Activated CD4-positive, alpha-beta memory T cell treated with anti-CD3 and anti-CD28 coated beads, Interleukin-2, amount 10 ng/mL, durations not matched to agents 7 days and 5 days (primary cell): ENCODE results near the gene TBC1D12. TPM values are rescaled to one million over a fixed set of nuclear protein-coding genes. Genes with fewer than 3 reads are reported as not detected.
"Not testable (repeated sequence)": the region's sequence is repeated elsewhere in the genome, so short reads cannot be mapped to it uniquely, and the experiment has no call there.

ENCODE experiments used
- CTCF ChIA-PET: fragments of 350-600 bp; sonication (Branson Sonifier 250); formaldehyde crosslinking; loops from one replicate; lab custom pipeline; 2021; ENCODE audit warnings: antibody characterized with exemption, inconsistent platforms; lab: Charles Lee
- POLR2A ChIA-PET: fragments of 350-600 bp; sonication (Branson Sonifier 250); formaldehyde crosslinking; loops from one replicate; lab custom pipeline; 2021; ENCODE audit warnings: antibody characterized with exemption; lab: Charles Lee
- DNase-seq: peaks from one replicate; pipeline ENCODE4 v3.0.0-alpha.2; 2020
- H3K27ac Mint-ChIP-seq: one replicate; pipeline ENCODE4 v1.8.0; 2021; ENCODE audit warnings: mild to moderate bottlenecking, mixed read lengths
- H3K27me3 Mint-ChIP-seq: one replicate; pipeline ENCODE4 v1.8.0; 2021; ENCODE audit warnings: mixed read lengths
- H3K36me3 Mint-ChIP-seq: one replicate; pipeline ENCODE4 v1.8.0; 2021; ENCODE audit warnings: low read depth, mixed read lengths
- H3K4me1 Mint-ChIP-seq: one replicate; pipeline ENCODE4 v1.8.0; 2021; ENCODE audit warnings: mixed read lengths
- H3K4me3 Mint-ChIP-seq: one replicate; pipeline ENCODE4 v1.8.0; 2021; ENCODE audit warnings: mild to moderate bottlenecking, mixed read lengths
- H3K9me3 Mint-ChIP-seq: one replicate; pipeline ENCODE4 v1.8.0; 2021; ENCODE audit warnings: mixed read lengths
- total RNA-seq, 2 experiments: library from RNA; stranded (reverse); gene quantifications; one replicate each; pipeline ENCODE4 v1.2.3, GENCODE V29; 2021

TBC1D12 gene
- total RNA-seq, 2 experiments from 2014 or later: 0.28 to 0.30 TPM

GRCh38 chr10:94487575-94487974, 85.2 kb downstream of the TBC1D12 start:
- no peak overlapping the region for H3K4me3 Mint-ChIP-seq
- H3K27ac Mint-ChIP-seq: no peak overlapping the region
- DNase-seq: no peak
- H3K4me1 Mint-ChIP-seq: no peaks in the 10 kb centered on the region
- H3K36me3 Mint-ChIP-seq: no peaks in the 10 kb centered on the region
- ChIA-PET POLR2A (no interaction called here), CTCF (interaction anchor here (1.6 kb wide), 1 partner anchor 19 kb away, joined by 3 read pairs; no protein-coding TSS in a partner anchor)
- peaks cover 10% of the 10 kb centered on the region for H3K27me3 Mint-ChIP-seq
- H3K9me3 Mint-ChIP-seq: no peaks in the 10 kb centered on the region

DNA sequence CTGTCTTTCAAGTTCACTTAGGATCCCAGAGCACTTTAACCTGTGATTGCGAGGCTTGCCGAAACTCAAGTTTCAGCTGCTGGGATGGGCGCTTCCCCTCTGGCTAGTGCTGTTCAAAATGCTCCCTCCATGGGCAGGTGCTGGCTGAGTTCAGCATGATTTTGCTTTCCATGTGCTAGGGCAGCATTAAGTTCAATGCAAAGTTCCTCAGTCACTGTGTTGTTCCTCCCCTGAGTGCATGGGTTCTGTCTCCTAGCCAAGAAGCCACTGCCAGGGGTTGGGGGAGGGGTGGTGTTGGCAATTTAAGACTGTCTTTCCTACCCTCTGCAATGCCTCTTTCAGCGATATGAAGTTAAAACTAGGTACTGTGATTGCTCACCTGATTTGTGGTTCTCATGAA, 86.8 kb downstream of the TBC1D12 start:
- CTCF ChIA-PET: no interaction called here
- H3K36me3 Mint-ChIP-seq: no peaks in the 10 kb centered on the region
- H3K27me3 Mint-ChIP-seq: peaks cover 6% of the 10 kb centered on the region
- no peak for DNase-seq
- H3K9me3 Mint-ChIP-seq: no peaks in the 10 kb centered on the region
- POLR2A ChIA-PET: no interaction called here
- H3K27ac Mint-ChIP-seq: no peak overlapping the region
- no peaks in the 10 kb centered on the region for H3K4me1 Mint-ChIP-seq
- H3K4me3 Mint-ChIP-seq: no peak overlapping the region

GRCh38 chr10:94489976-94490788, 87.8 kb downstream of the TBC1D12 start:
- Mint-ChIP-seq H3K4me3 (no peak overlapping the region), H3K27me3 (peaks cover 6% of the 10 kb centered on the region), H3K4me1 (no peaks in the 10 kb centered on the region), H3K9me3 (no peaks in the 10 kb centered on the region), H3K36me3 (no peaks in the 10 kb centered on the region), H3K27ac (no peak overlapping the region)
- DNase-seq: no peak
- CTCF ChIA-PET: no interaction called here
- POLR2A ChIA-PET: interaction anchor here (0.6 kb wide), 1 partner anchor 194 kb away, joined by 3 read pairs; no protein-coding TSS in a partner anchor

GRCh38 chr10:94490789-94491039, 88.4 kb downstream of the TBC1D12 start:
- POLR2A ChIA-PET: interaction anchor here (0.6 kb wide), 1 partner anchor 194 kb away, joined by 3 read pairs; no protein-coding TSS in a partner anchor
- no peak overlapping the region for H3K4me3 Mint-ChIP-seq
- no peak overlapping the region for H3K27ac Mint-ChIP-seq
- H3K27me3 Mint-ChIP-seq: peaks cover 2% of the 10 kb centered on the region
- no peak for DNase-seq
- H3K9me3 Mint-ChIP-seq: no peaks in the 10 kb centered on the region
- H3K36me3 Mint-ChIP-seq: no peaks in the 10 kb centered on the region
- CTCF ChIA-PET: no interaction called here
- H3K4me1 Mint-ChIP-seq: no peaks in the 10 kb centered on the region

GRCh38 chr10:94493463-94493862, 91.1 kb downstream of the TBC1D12 start:
- no peak overlapping the region for H3K4me3 Mint-ChIP-seq
- no peaks in the 10 kb centered on the region for H3K36me3 Mint-ChIP-seq
- no peak for DNase-seq
- no peaks in the 10 kb centered on the region for H3K27me3 Mint-ChIP-seq
- ChIA-PET POLR2A (no interaction called here), CTCF (no interaction called here)
- H3K4me1 Mint-ChIP-seq: peaks cover 3% of the 10 kb centered on the region
- no peaks in the 10 kb centered on the region for H3K9me3 Mint-ChIP-seq
- H3K27ac Mint-ChIP-seq: no peak overlapping the region

- DNase-seq: no peak
- H3K4me1 Mint-ChIP-seq: peaks cover 3% of the 10 kb centered on the region
- no peak overlapping the region for H3K27ac Mint-ChIP-seq
- H3K27me3 Mint-ChIP-seq: no peaks in the 10 kb centered on the region
- ChIA-PET CTCF (no interaction called here), POLR2A (no interaction called here)
- no peaks in the 10 kb centered on the region for H3K9me3 Mint-ChIP-seq
- H3K4me3 Mint-ChIP-seq: no peak overlapping the region
- H3K36me3 Mint-ChIP-seq: no peaks in the 10 kb centered on the region
Measured at GRCh38 chr10:94496010-94496409, 93.7 kb downstream of the TBC1D12 start.

DNA sequence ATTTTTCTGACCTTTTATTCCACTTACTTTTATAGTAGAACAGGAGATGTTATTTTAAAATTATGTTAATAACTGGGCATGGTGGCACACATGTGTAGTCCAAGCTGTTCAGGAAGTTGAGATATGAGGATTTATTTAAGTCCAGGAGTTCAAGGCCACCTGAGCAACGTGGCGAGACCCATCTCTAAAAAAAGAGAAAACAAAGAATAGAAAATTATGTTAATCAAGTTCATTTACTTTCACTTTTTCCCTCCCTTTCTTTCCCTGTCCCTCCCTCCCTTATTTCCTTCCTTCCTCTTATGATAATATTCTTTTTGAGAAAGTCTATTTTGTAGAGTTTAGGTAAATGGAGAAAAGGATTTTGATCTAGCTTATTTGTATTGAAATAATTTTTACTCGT, 94.3 kb downstream of the TBC1D12 start:
- ChIA-PET CTCF (no interaction called here), POLR2A (no interaction called here)
- H3K36me3 Mint-ChIP-seq: no peaks in the 10 kb centered on the region
- no peak overlapping the region for H3K4me3 Mint-ChIP-seq
- peaks cover 3% of the 10 kb centered on the region for H3K4me1 Mint-ChIP-seq
- H3K9me3 Mint-ChIP-seq: no peaks in the 10 kb centered on the region
- H3K27ac Mint-ChIP-seq: no peak overlapping the region
- DNase-seq: no peak
- no peaks in the 10 kb centered on the region for H3K27me3 Mint-ChIP-seq

DNA sequence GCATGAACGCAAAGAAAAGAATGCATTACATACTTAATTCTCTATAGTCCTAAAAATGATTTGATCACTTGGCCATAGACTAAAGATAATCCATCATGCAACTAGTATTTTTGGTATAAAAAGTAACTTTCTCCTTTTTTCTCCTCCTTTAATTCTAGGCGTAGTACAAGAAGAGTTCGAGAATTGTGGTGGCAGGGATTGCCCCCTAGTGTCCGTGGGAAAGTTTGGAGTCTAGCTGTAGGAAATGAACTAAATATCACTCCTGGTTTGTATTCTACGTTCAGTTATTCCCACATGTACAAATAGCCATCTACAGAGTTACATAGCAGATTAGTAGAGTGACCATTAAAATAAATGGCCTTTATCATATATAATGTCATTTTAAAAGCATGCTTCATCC, 97.7 kb downstream of the TBC1D12 start:
- ChIA-PET POLR2A (no interaction called here), CTCF (no interaction called here)
- Mint-ChIP-seq H3K9me3 (no peaks in the 10 kb centered on the region), H3K4me1 (peaks cover 3% of the 10 kb centered on the region), H3K27me3 (no peaks in the 10 kb centered on the region), H3K27ac (no peak overlapping the region), H3K36me3 (no peaks in the 10 kb centered on the region), H3K4me3 (no peak overlapping the region)
- no peak for DNase-seq

DNA sequence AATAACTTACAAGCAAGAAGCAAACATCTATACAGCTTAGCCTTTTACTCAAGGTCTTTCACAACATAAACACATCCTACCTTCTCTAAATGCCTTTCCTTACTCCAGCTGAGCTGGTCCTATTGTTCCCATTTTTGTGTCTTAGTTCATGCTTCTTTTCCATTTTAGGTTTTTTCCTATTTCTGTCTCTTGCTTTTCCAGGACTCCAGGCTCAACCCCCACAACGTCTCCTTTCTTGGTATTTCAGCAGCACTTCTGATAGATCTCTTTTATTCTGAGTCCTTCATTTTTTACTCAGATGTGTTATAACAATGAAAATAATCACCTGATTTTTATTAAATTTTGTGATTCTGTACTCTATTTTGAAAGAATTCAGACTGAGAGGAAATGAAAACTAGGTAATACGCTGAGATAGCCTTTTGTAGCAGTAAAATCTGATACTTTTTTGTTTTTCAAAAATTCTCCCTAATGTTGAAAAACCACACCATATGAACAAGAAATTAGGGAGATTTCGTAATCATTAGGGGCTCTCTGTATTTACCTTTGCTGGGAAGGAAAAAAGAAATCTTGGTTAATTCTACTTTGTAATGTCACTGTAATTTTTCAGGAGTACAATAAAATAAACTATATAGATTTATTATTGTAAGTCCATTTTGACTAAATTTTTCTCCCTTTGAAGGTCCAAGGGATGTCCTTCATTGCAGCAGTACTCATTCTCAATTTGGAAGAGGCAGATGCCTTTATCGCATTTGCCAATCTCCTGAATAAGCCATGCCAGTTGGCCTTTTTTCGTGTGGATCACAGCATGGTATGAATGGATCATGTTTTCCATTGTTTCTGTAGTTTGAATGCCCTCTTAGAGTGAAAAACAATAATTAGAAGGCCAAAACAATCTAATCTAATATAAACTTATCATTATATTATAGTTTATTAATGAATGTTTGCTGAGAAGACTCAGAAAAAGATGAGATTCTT, 119.2 kb downstream of the TBC1D12 start:
- Mint-ChIP-seq H3K27ac (no peak overlapping the region), H3K4me1 (no peaks in the 10 kb centered on the region)
- CTCF ChIA-PET: interaction anchor here (0.7 kb wide), 1 partner anchor 201 kb away, joined by 4 read pairs; no protein-coding TSS in a partner anchor

DNA sequence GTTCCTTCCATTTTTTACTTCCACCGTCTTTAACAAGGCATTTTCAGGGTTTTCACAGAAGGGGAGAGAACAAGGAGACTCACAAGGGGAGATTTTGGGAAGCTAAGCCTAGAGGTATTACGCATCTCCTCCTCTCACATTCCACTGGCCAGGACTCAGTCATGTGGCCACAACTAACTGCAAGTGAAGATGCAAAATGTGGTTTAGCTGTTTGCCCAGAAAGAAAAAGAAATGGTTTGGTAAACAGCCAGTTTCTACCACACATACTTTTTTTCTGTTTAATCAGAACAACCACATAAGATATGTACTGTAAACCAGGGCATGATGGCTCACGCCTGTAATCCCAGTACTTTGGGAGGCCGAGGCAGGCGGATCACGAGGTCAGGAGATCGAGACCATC, 121.8 kb downstream of the TBC1D12 start:
- H3K36me3 Mint-ChIP-seq: no peaks in the 10 kb centered on the region
- no peak overlapping the region for H3K27ac Mint-ChIP-seq
- H3K9me3 Mint-ChIP-seq: no peaks in the 10 kb centered on the region
- ChIA-PET CTCF (no interaction called here), POLR2A (no interaction called here)
- H3K4me3 Mint-ChIP-seq: no peak overlapping the region
- H3K27me3 Mint-ChIP-seq: peaks cover 13% of the 10 kb centered on the region
- no peaks in the 10 kb centered on the region for H3K4me1 Mint-ChIP-seq
- no peak for DNase-seq

More for the DNA sequence above, 119.2 kb downstream of the TBC1D12 start:
- Mint-ChIP-seq H3K4me3 (no peak overlapping the region), H3K36me3 (no peaks in the 10 kb centered on the region), H3K27me3 (peaks cover 2% of the 10 kb centered on the region), H3K9me3 (no peaks in the 10 kb centered on the region)
- no peak for DNase-seq
- POLR2A ChIA-PET: no interaction called here

DNA sequence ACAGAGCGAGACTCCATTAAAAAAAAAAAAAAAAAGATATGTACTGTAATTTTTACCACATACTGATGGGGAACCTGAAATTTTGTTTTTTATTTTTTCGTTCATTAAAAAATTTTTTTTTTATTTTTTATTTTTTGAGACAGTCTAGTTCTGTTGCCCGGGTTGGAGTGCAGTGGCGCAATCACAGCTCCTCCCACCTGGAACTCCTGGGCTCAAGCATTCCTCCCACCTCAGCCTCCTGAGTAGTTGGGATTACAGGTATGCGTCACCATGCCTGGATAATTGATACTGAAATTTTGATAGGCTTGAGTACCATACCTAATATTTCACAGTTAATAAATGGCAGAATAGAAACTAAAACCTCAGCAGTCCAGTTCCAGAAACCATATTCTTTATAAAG, 122.4 kb downstream of the TBC1D12 start:
- CTCF ChIA-PET: no interaction called here
- H3K27me3 Mint-ChIP-seq: peaks cover 13% of the 10 kb centered on the region
- H3K36me3 Mint-ChIP-seq: no peaks in the 10 kb centered on the region
- H3K4me3 Mint-ChIP-seq: no peak overlapping the region
- POLR2A ChIA-PET: no interaction called here
- no peaks in the 10 kb centered on the region for H3K9me3 Mint-ChIP-seq
- H3K27ac Mint-ChIP-seq: no peak overlapping the region
- no peak for DNase-seq
- no peaks in the 10 kb centered on the region for H3K4me1 Mint-ChIP-seq

DNA sequence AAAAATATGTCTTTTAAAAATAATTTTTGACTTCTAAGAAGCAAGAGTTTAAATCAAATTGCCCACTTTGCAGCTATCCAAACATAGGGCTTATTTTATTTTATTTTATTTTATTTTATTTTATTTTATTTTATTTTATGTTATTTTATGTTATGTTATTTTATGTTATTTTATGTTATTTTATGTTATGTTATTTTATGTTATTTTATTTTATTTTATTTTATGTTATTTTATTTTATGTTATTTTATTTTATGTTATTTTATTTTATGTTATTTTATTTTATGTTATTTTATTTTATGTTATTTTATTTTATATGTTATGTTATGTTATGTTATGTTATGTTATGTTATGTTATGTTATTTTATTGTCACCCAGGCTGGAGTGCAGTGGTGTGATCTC, 129.2 kb downstream of the TBC1D12 start:
- DNase-seq, H3K36me3 Mint-ChIP-seq, POLR2A ChIA-PET, H3K4me3 Mint-ChIP-seq, H3K4me1 Mint-ChIP-seq, CTCF ChIA-PET, H3K27ac Mint-ChIP-seq, H3K9me3 Mint-ChIP-seq: not testable (repeated sequence)
- peaks cover 27% of the 10 kb centered on the region for H3K27me3 Mint-ChIP-seq

DNA sequence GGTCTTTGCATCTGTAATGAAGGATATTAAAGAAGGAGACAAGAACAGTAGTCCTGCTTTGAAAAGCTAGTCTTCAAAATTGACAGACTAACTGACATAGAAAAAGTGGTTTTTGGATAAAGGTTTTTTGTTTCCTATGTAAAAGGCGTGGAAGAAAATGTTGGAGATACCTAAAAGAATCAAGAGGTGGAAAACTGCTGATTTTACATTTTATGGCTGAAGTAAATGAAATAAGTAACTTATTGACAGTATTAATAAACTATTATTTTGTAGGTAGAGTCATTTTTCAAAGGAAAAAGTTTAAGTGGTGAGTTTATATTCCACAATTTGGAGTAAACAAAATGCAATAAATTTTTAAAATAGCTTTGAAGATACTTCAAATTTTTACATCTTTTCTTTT, 130.7 kb downstream of the TBC1D12 start:
- DNase-seq: no peak
- Mint-ChIP-seq H3K4me1 (no peaks in the 10 kb centered on the region), H3K9me3 (no peaks in the 10 kb centered on the region), H3K27me3 (peaks cover 21% of the 10 kb centered on the region), H3K4me3 (no peak overlapping the region), H3K36me3 (no peaks in the 10 kb centered on the region), H3K27ac (no peak overlapping the region)
- ChIA-PET CTCF (no interaction called here), POLR2A (no interaction called here)
